ENCODE measurements around the gene TCN2.

DNA sequence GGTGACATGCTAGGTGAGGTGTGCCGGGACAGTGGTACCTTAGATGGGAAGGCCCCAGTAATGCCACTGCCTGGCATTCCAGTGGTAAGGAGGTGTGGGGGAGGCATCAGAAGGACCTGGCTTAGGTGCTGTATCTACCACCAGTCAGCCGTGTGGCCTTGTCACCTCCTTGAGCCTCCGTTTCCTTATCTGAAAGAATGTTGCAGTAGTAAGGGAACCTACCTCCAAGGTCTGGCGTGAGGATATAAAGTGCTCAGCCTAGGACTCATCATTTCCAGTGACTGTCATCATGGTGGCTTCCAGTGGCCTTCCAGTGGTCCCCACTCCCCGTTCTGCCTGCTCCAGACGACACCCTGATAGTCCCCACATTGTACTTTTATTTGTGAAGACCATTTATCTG is 67.5 kb downstream of the TCN2 start:
- TF ChIP-seq, protein P1, sequence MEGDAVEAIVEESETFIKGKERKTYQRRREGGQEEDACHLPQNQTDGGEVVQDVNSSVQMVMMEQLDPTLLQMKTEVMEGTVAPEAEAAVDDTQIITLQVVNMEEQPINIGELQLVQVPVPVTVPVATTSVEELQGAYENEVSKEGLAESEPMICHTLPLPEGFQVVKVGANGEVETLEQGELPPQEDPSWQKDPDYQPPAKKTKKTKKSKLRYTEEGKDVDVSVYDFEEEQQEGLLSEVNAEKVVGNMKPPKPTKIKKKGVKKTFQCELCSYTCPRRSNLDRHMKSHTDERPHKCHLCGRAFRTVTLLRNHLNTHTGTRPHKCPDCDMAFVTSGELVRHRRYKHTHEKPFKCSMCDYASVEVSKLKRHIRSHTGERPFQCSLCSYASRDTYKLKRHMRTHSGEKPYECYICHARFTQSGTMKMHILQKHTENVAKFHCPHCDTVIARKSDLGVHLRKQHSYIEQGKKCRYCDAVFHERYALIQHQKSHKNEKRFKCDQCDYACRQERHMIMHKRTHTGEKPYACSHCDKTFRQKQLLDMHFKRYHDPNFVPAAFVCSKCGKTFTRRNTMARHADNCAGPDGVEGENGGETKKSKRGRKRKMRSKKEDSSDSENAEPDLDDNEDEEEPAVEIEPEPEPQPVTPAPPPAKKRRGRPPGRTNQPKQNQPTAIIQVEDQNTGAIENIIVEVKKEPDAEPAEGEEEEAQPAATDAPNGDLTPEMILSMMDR (conservative IDR thresholded peaks at IDR 0.05 in 1 of 2, IDR thresholded peaks at IDR 0.05 in 1 of 2; ENCODE audit: low read depth in 1 of 2, low read length in 2 of 2), result no peak
- no peak for TF ChIP-seq EZH2 (IDR thresholded peaks at IDR 0.05; ENCODE audit: low read length, missing control alignments)
